ENCODE results near the gene DLGAP3.

- TF ChIP-seq EZH2 (IDR thresholded peaks at IDR 0.05; ENCODE audit: borderline replicate concordance, low read depth, low read length, poor library complexity, severe bottlenecking) (no peak), CTCF (conservative IDR thresholded peaks at IDR 0.05; ENCODE audit: low read depth, low read length) (no peak)
Measured at GRCh38 chr1:34856697-34857096, 72.8 kb downstream of the DLGAP3 start.
